Hepatocyte (in vitro differentiated cells): ENCODE data around the gene PLD5.
"Not testable (repeated sequence)": the region's sequence is repeated elsewhere in the genome, so short reads cannot be mapped to it uniquely, and the experiment has no call there.

Experiments
- EZH2phosphoT487 ChIP-seq: fragments of 200-600 bp; sonication (generic); IDR thresholded peaks from one replicate; pipeline ENCODE4 v1.6.1; 2018; ENCODE audit warnings: antibody characterized with exemption, mild to moderate bottlenecking, low read depth, moderate library complexity; ENCODE audit not compliant: unreplicated experiment, severe bottlenecking
- TF ChIP-seq, protein P1 (sequence below): fragments of 200-600 bp; sonication (generic); IDR thresholded peaks from 2 replicates; pipeline ENCODE4 v1.5.1; 2016; ENCODE audit warnings: antibody characterized with exemption, mild to moderate bottlenecking; ENCODE audit not compliant: poor library complexity

GRCh38 chr1:242278406-242278805, 246.1 kb downstream of the PLD5 start:
- TF ChIP-seq, protein P1, sequence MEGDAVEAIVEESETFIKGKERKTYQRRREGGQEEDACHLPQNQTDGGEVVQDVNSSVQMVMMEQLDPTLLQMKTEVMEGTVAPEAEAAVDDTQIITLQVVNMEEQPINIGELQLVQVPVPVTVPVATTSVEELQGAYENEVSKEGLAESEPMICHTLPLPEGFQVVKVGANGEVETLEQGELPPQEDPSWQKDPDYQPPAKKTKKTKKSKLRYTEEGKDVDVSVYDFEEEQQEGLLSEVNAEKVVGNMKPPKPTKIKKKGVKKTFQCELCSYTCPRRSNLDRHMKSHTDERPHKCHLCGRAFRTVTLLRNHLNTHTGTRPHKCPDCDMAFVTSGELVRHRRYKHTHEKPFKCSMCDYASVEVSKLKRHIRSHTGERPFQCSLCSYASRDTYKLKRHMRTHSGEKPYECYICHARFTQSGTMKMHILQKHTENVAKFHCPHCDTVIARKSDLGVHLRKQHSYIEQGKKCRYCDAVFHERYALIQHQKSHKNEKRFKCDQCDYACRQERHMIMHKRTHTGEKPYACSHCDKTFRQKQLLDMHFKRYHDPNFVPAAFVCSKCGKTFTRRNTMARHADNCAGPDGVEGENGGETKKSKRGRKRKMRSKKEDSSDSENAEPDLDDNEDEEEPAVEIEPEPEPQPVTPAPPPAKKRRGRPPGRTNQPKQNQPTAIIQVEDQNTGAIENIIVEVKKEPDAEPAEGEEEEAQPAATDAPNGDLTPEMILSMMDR: not testable (repeated sequence)
- TF ChIP-seq EZH2phosphoT487: not testable (repeated sequence)
